ENCODE results near the gene ELP6. TPM values are rescaled to one million over a fixed set of nuclear protein-coding genes. Genes with fewer than 3 reads are reported as not detected.
"Not testable (repeated sequence)": the region's sequence is repeated elsewhere in the genome, so short reads cannot be mapped to it uniquely, and the experiment has no call there.

The ELP6 gene
- total RNA-seq, 1 experiment from 2014 or later = 46.2 TPM

GRCh38 chr3:47473391-47473790 is 40.1 kb downstream of the ELP6 start:
- intact Hi-C loops (cut with micrococcal nuclease; ENCODE audit: unreplicated experiment) = no loop called here
- Histone ChIP-seq H3K4me1 (ENCODE audit: insufficient read depth, low read length, poor library complexity, severe bottlenecking) (no peaks in the 10 kb centered on the region), H3K36me3 (ENCODE audit: insufficient read depth, low read length, poor library complexity, severe bottlenecking) (no peaks in the 10 kb centered on the region), H3K27me3 (replicated peaks; ENCODE audit: insufficient read depth, low read depth, low read length, poor library complexity) (no peaks in the 10 kb centered on the region), H3K27ac (ENCODE audit: low read depth, low read length, poor library complexity, severe bottlenecking) (no peak overlapping the region), H3K4me3 (ENCODE audit: low read depth, low read length, poor library complexity, severe bottlenecking) (no peak overlapping the region), H3K9me3 (ENCODE audit: low read depth, low read length, poor library complexity, severe bottlenecking) (no peaks in the 10 kb centered on the region)
- POLR2A ChIA-PET (ENCODE audit: low non-redundant PET) = no interaction called here
- CTCF ChIA-PET = no interaction called here
- DNase-seq (ENCODE audit: low spot score) = no peak
- no TSS peak for BruUV-seq (replicated peaks)
- TF ChIP-seq CTCF (conservative IDR thresholded peaks at IDR 0.05; ENCODE audit: low read depth, low read length) (no peak), EZH2 (IDR thresholded peaks at IDR 0.05; ENCODE audit: borderline replicate concordance, low read depth, low read length, poor library complexity, severe bottlenecking) (no peak)

- POLR2A ChIA-PET (ENCODE audit: low non-redundant PET) = no interaction called here
- intact Hi-C loops (cut with micrococcal nuclease; ENCODE audit: unreplicated experiment) = no loop called here
- DNase-seq (ENCODE audit: low spot score) = no peak
Observed at GRCh38 chr3:47469616-47470015, 43.9 kb downstream of the ELP6 start.

GRCh38 chr3:47468315-47468714 is 45.2 kb downstream of the ELP6 start:
- H3K27me3 ChIP-seq (replicated peaks; ENCODE audit: insufficient read depth, low read depth, low read length, poor library complexity); BruUV-seq (replicated peaks); POLR2A ChIA-PET (ENCODE audit: low non-redundant PET); H3K4me3 ChIP-seq (ENCODE audit: low read depth, low read length, poor library complexity, severe bottlenecking); H3K9me3 ChIP-seq (ENCODE audit: low read depth, low read length, poor library complexity, severe bottlenecking); CTCF ChIA-PET; H3K36me3 ChIP-seq (ENCODE audit: insufficient read depth, low read length, poor library complexity, severe bottlenecking); intact Hi-C loops (cut with micrococcal nuclease; ENCODE audit: unreplicated experiment); H3K27ac ChIP-seq (ENCODE audit: low read depth, low read length, poor library complexity, severe bottlenecking); DNase-seq (ENCODE audit: low spot score); H3K4me1 ChIP-seq (ENCODE audit: insufficient read depth, low read length, poor library complexity, severe bottlenecking): not testable (repeated sequence)

More at GRCh38 chr3:47469616-47470015, 43.9 kb downstream of the ELP6 start:
- CTCF ChIA-PET = no interaction called here
- no peaks in the 10 kb centered on the region for H3K36me3 ChIP-seq (ENCODE audit: insufficient read depth, low read length, poor library complexity, severe bottlenecking)
- no peaks in the 10 kb centered on the region for H3K9me3 ChIP-seq (ENCODE audit: low read depth, low read length, poor library complexity, severe bottlenecking)
- H3K4me1 ChIP-seq (ENCODE audit: insufficient read depth, low read length, poor library complexity, severe bottlenecking) = peaks cover 6% of the 10 kb centered on the region
- BruUV-seq (replicated peaks) = no TSS peak
- no peak overlapping the region for H3K27ac ChIP-seq (ENCODE audit: low read depth, low read length, poor library complexity, severe bottlenecking)
- TF ChIP-seq CTCF (conservative IDR thresholded peaks at IDR 0.05; ENCODE audit: low read depth, low read length) = no peak
- no peak for TF ChIP-seq EZH2 (IDR thresholded peaks at IDR 0.05; ENCODE audit: borderline replicate concordance, low read depth, low read length, poor library complexity, severe bottlenecking)
- H3K27me3 ChIP-seq (replicated peaks; ENCODE audit: insufficient read depth, low read depth, low read length, poor library complexity) = no peaks in the 10 kb centered on the region
- no peak overlapping the region for H3K4me3 ChIP-seq (ENCODE audit: low read depth, low read length, poor library complexity, severe bottlenecking)

DNA sequence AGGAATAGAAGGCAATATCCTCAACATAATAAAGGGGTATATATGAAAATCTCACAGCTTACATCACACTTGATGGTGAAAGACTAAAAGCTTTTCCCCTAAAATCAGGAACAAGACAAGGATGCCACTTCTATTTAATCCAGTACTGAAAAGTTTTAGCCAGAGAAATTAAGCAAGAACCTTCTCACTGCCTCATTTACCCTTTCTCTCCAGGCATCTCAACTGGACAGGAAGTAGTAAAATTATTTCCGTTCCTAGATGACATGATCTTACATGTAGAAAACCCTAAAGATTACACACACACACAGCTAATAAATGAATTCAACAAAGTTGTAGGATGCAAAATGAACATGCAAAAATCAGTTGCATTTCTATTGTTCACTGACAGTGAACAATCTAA is 48.9 kb downstream of the ELP6 start:
- CTCF ChIA-PET = no interaction called here
- no peak overlapping the region for H3K27ac ChIP-seq (ENCODE audit: low read depth, low read length, poor library complexity, severe bottlenecking)

DNA sequence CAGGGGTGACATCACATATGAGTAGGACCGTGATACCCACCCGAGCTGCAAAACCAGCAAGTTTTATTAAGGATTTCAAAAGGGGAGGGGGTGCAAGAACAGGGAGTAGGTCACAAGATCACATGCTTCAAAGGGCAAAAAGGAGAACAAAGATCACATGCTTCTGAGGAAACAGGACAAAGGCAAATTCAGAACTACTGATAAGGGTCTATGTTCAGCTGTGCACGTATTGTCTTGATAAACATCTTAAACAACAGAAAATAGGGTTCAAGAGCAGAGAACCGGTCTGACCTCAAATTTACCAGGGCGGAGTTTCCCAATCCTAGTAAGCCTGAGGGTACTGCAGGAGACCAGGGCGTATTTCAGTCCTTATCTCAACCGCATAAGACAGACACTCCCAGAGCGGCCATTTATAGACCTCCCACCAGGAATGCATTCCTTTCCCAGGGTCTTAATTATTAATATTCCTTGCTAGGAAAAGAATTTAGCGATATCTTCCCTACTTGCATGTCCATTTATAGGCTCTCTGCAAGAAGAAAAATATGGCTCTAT is 53.9 kb downstream of the ELP6 start:
- H3K9me3 ChIP-seq (ENCODE audit: low read depth, low read length, poor library complexity, severe bottlenecking); intact Hi-C loops (cut with micrococcal nuclease; ENCODE audit: unreplicated experiment); H3K4me1 ChIP-seq (ENCODE audit: insufficient read depth, low read length, poor library complexity, severe bottlenecking); CTCF ChIA-PET; POLR2A ChIA-PET (ENCODE audit: low non-redundant PET); H3K27me3 ChIP-seq (replicated peaks; ENCODE audit: insufficient read depth, low read depth, low read length, poor library complexity); BruUV-seq (replicated peaks); H3K4me3 ChIP-seq (ENCODE audit: low read depth, low read length, poor library complexity, severe bottlenecking); DNase-seq (ENCODE audit: low spot score); H3K36me3 ChIP-seq (ENCODE audit: insufficient read depth, low read length, poor library complexity, severe bottlenecking); H3K27ac ChIP-seq (ENCODE audit: low read depth, low read length, poor library complexity, severe bottlenecking): not testable (repeated sequence)

More for the DNA sequence above, 48.9 kb downstream of the ELP6 start:
- Histone ChIP-seq H3K4me1 (ENCODE audit: insufficient read depth, low read length, poor library complexity, severe bottlenecking) (peaks cover 6% of the 10 kb centered on the region), H3K27me3 (replicated peaks; ENCODE audit: insufficient read depth, low read depth, low read length, poor library complexity) (no peaks in the 10 kb centered on the region), H3K9me3 (ENCODE audit: low read depth, low read length, poor library complexity, severe bottlenecking) (no peaks in the 10 kb centered on the region), H3K36me3 (ENCODE audit: insufficient read depth, low read length, poor library complexity, severe bottlenecking) (no peaks in the 10 kb centered on the region), H3K4me3 (ENCODE audit: low read depth, low read length, poor library complexity, severe bottlenecking) (no peak overlapping the region)
- POLR2A ChIA-PET (ENCODE audit: low non-redundant PET) = no interaction called here
- DNase-seq (ENCODE audit: low spot score) = peak; percentile 56
- TF ChIP-seq EZH2 (IDR thresholded peaks at IDR 0.05; ENCODE audit: borderline replicate concordance, low read depth, low read length, poor library complexity, severe bottlenecking) (no peak), CTCF (conservative IDR thresholded peaks at IDR 0.05; ENCODE audit: low read depth, low read length) (no peak)
- BruUV-seq (replicated peaks) = no TSS peak
- intact Hi-C loops (cut with micrococcal nuclease; ENCODE audit: unreplicated experiment) = no loop called here

All from A673 (cell line).